Thyroid gland (tissue), 4 donors: ENCODE results near the gene KRTAP5-1.

Experiments used
- POLR2A ChIP-seq, 2 donors: fragments of 450-650 bp; IDR thresholded peaks; one replicate each; pipeline ENCODE4 v1.6.1; 2017; ENCODE audit warnings: antibody characterized with exemption in 2 of 2, mild to moderate bottlenecking in 2 of 2, moderate library complexity in 1 of 2
- TF ChIP-seq, protein P1 (sequence below), 6 experiments: fragments of 200-600 bp in 3 of 6; fragments of 450-650 bp in 3 of 6; sonication (generic) in 3 of 6; IDR thresholded peaks; one replicate each; pipeline ENCODE4 v1.5.1; 2016 to 2019; ENCODE audit warnings: antibody characterized with exemption in 6 of 6, mild to moderate bottlenecking in 2 of 6, inconsistent platforms in 1 of 6, moderate library complexity in 1 of 6

DNA sequence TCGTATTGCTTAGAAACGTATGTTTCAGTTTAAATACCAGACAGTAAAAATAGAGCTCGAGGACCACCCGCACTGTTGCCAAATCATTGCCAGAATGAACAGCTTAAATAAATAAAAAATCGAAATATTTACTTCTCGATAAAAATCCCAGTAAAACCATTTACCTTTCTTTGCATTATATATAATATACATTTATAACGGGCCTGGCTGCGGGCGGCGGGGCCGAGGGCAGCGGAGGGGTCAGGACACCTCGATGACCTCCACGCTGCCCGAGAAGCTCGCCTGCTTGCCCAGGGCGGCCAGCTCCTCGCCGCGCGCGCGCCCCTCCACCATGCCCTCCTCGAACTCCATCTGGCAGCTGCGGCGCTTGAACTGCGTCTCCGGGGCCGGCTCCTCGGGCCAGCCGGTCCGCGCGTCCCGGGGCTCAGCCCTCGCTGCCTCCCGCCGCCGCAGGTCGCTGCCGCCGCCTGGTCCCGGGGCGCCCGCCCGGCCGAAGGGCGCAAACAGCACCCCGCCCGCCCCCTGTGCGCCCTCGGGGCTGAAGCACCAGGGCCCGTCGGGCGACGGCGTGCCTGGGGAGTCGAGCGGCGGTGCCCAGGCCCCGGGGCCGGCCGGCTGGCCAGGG, 28.7 kb downstream of the KRTAP5-1 start:
- TF ChIP-seq, protein P1, sequence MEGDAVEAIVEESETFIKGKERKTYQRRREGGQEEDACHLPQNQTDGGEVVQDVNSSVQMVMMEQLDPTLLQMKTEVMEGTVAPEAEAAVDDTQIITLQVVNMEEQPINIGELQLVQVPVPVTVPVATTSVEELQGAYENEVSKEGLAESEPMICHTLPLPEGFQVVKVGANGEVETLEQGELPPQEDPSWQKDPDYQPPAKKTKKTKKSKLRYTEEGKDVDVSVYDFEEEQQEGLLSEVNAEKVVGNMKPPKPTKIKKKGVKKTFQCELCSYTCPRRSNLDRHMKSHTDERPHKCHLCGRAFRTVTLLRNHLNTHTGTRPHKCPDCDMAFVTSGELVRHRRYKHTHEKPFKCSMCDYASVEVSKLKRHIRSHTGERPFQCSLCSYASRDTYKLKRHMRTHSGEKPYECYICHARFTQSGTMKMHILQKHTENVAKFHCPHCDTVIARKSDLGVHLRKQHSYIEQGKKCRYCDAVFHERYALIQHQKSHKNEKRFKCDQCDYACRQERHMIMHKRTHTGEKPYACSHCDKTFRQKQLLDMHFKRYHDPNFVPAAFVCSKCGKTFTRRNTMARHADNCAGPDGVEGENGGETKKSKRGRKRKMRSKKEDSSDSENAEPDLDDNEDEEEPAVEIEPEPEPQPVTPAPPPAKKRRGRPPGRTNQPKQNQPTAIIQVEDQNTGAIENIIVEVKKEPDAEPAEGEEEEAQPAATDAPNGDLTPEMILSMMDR (IDR thresholded peaks at IDR 0.05): no peak
- TF ChIP-seq POLR2A (IDR thresholded peaks at IDR 0.05): no peak
